ENCODE results near the gene MMP25. TPM values are rescaled to one million over a fixed set of nuclear protein-coding genes. Genes with fewer than 3 reads are reported as not detected.

The MMP25 gene
- total RNA-seq, 1 donor from 2014 or later: 0.17 TPM

- TF ChIP-seq, protein P1, sequence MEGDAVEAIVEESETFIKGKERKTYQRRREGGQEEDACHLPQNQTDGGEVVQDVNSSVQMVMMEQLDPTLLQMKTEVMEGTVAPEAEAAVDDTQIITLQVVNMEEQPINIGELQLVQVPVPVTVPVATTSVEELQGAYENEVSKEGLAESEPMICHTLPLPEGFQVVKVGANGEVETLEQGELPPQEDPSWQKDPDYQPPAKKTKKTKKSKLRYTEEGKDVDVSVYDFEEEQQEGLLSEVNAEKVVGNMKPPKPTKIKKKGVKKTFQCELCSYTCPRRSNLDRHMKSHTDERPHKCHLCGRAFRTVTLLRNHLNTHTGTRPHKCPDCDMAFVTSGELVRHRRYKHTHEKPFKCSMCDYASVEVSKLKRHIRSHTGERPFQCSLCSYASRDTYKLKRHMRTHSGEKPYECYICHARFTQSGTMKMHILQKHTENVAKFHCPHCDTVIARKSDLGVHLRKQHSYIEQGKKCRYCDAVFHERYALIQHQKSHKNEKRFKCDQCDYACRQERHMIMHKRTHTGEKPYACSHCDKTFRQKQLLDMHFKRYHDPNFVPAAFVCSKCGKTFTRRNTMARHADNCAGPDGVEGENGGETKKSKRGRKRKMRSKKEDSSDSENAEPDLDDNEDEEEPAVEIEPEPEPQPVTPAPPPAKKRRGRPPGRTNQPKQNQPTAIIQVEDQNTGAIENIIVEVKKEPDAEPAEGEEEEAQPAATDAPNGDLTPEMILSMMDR (IDR thresholded peaks at IDR 0.05; ENCODE audit: insufficient read depth, low read length, poor library complexity, severe bottlenecking): peak; percentile 61
- no peak for DNase-seq (ENCODE audit: low read depth)
- Histone ChIP-seq H3K27me3 (ENCODE audit: control insufficient read depth, insufficient read depth, low read length) (peaks cover 12% of the 10 kb centered on the region), H3K36me3 (ENCODE audit: control insufficient read depth, insufficient read depth, low read length) (no peaks in the 10 kb centered on the region), H3K4me3 (ENCODE audit: low read depth, low read length) (no peak overlapping the region)
These were observed 54.9 kb downstream of the MMP25 start for GRCh38 chr16:3101018-3101840.

DNA sequence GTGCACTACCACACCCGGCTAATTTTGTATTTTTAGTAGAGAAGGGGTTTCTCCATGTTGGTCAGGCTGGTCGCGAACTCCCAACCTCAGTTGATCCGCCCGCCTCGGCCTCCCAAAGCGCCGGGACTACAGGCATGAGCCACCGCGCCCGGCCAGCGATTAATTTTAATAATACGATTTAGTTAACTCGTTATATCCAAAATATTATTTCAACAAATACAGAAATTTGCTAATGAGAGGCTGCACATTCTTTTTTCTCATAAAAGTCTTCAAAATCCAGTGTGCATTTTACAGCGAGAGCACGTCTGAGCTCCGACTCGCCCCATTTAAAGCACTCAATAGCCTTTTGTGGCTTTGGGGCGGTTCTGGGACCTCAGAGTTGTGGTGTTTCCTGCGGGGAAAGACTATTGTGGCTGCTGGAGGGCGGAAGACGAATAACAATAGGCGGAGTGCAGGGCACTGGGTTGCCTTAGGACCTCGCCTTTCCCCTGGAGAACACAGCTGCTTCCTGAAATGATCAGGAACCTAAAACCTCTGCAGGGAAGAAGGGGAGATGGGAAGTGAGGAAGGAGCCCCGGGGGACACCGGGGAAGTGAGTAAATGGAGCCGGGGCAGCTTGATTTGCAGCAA, 55.6 kb downstream of the MMP25 start:
- no peak for DNase-seq (ENCODE audit: low read depth)
- Histone ChIP-seq H3K4me3 (ENCODE audit: low read depth, low read length) (no peak overlapping the region), H3K27me3 (ENCODE audit: control insufficient read depth, insufficient read depth, low read length) (peaks cover 12% of the 10 kb centered on the region), H3K36me3 (ENCODE audit: control insufficient read depth, insufficient read depth, low read length) (no peaks in the 10 kb centered on the region)
- TF ChIP-seq, protein P1 (IDR thresholded peaks at IDR 0.05; ENCODE audit: insufficient read depth, low read length, poor library complexity, severe bottlenecking): no peak

DNA sequence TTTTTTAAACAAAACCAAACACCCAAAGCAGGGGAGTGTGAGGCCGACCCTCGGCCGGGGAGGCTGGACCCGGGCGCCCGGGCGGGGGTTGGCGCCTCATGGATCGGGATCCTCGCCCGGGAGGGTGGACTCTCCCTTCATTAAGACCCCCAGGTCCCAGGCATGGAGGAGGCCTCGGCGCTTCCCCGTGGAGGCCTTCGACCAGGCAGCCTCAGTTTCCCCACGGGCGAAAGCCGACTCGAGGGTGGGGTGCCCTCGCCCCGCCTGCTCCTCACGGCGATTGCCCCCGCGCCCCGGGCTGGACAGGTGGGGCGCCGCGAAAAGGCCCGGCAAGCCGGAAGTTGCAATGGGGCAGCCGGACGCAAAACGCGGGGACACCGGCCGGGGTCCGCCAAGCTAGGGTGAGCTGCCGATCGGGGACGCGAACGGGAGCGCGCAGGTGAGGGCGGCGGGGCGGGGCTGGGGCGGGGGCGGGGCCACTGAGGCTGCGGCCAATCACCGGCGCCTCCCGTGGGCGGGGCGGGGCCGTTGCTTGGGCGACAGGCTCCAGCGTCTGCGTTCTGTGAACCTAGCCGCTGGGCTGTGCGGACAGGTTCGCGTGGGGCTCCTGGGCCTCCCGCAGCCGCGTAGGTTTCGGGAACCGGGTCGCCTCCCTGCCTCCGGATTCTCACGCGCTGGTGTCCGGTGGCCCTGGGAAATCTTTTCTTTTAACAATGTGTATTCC, 60.0 kb downstream of the MMP25 start:
- H3K4me3 ChIP-seq (ENCODE audit: low read depth, low read length): peak overlapping the region; percentile 59
- TF ChIP-seq, protein P1 (IDR thresholded peaks at IDR 0.05; ENCODE audit: insufficient read depth, low read length, poor library complexity, severe bottlenecking): no peak
- no peaks in the 10 kb centered on the region for H3K36me3 ChIP-seq (ENCODE audit: control insufficient read depth, insufficient read depth, low read length)
- DNase-seq (ENCODE audit: low read depth): peak; percentile 34
- no peaks in the 10 kb centered on the region for H3K27me3 ChIP-seq (ENCODE audit: control insufficient read depth, insufficient read depth, low read length)

Other genes with a start within 250 kb of the MMP25 start
- not detected in 2 replicates for gene PRSS41, start 248.1 kb upstream of the MMP25 start, total RNA-seq
- gene PRSS21, start 229.3 kb upstream of the MMP25 start, total RNA-seq: 0.29 and 3.0 TPM in 2 replicates
- 1.1 and 2.8 TPM in 2 replicates for gene ZG16B, start 216.3 kb upstream of the MMP25 start, total RNA-seq
- 71.8 and 76.0 TPM in 2 replicates for gene PRSS22, start 188.4 kb upstream of the MMP25 start, total RNA-seq
- 58.6 and 69.5 TPM in 2 replicates for gene FLYWCH2, start 163.3 kb upstream of the MMP25 start, total RNA-seq
- gene FLYWCH1, start 134.6 kb upstream of the MMP25 start, total RNA-seq: 48.4 and 66.1 TPM in 2 replicates
- 0.04 and 1.3 TPM in 2 replicates for gene KREMEN2, start 82.3 kb upstream of the MMP25 start, total RNA-seq
- gene PAQR4, start 77.2 kb upstream of the MMP25 start, total RNA-seq: 14.2 and 15.2 TPM in 2 replicates
- gene PKMYT1, start 66.1 kb upstream of the MMP25 start, total RNA-seq: 5.1 and 6.1 TPM in 2 replicates
- gene CLDN9, start 33.6 kb upstream of the MMP25 start, total RNA-seq: 1.0 and 3.1 TPM in 2 replicates
- gene CLDN6, start 28.4 kb upstream of the MMP25 start, total RNA-seq: 319 and 359 TPM in 2 replicates
- 572 and 754 TPM in 2 replicates for gene TNFRSF12A, start 26.2 kb upstream of the MMP25 start, total RNA-seq
- 10.2 and 18.4 TPM in 2 replicates for gene HCFC1R1, start 22.6 kb upstream of the MMP25 start, total RNA-seq
- gene THOC6, start 22.5 kb upstream of the MMP25 start, total RNA-seq: 12.2 and 17.0 TPM in 2 replicates
- 6.9 and 9.2 TPM in 2 replicates for gene BICDL2, start 9.6 kb upstream of the MMP25 start, total RNA-seq
- gene IL32, start 19.1 kb downstream of the MMP25 start, total RNA-seq: 621 and 682 TPM in 2 replicates
- not detected in 2 replicates for gene ZSCAN10, start 52.7 kb downstream of the MMP25 start, total RNA-seq
- gene ZNF205, start 66.0 kb downstream of the MMP25 start, total RNA-seq: 25.1 and 27.9 TPM in 2 replicates
- gene ZNF213, start 88.5 kb downstream of the MMP25 start, total RNA-seq: 13.7 and 16.6 TPM in 2 replicates
- not detected in 2 replicates for gene OR1F1, start 141.6 kb downstream of the MMP25 start, total RNA-seq
- gene ZNF200, start 188.6 kb downstream of the MMP25 start, total RNA-seq: 5.0 and 7.9 TPM in 2 replicates
- 0.14 and 0.21 TPM in 2 replicates for gene MEFV, start 210.1 kb downstream of the MMP25 start, total RNA-seq
- 42.1 and 44.5 TPM in 2 replicates for gene ZNF263, start 236.9 kb downstream of the MMP25 start, total RNA-seq

All from kidney epithelial cell (primary cell).